OCI-LY3 (cell line): ENCODE measurements around the gene COL4A6.

Experiments
- CTCF ChIP-seq: fragments of 200-600, 300-600 bp; sonication (generic); IDR thresholded peaks from 2 replicates; pipeline ENCODE4 v1.5.1; 2014; ENCODE audit warnings: antibody characterized with exemption, low read length, low read depth
- EZH2phosphoT487 ChIP-seq: fragments of 200-600 bp; shearing (Covaris generic); IDR thresholded peaks from 2 replicates; pipeline ENCODE4 v1.6.1; 2018; ENCODE audit warnings: antibody characterized with exemption, mixed run types, low read depth

DNA sequence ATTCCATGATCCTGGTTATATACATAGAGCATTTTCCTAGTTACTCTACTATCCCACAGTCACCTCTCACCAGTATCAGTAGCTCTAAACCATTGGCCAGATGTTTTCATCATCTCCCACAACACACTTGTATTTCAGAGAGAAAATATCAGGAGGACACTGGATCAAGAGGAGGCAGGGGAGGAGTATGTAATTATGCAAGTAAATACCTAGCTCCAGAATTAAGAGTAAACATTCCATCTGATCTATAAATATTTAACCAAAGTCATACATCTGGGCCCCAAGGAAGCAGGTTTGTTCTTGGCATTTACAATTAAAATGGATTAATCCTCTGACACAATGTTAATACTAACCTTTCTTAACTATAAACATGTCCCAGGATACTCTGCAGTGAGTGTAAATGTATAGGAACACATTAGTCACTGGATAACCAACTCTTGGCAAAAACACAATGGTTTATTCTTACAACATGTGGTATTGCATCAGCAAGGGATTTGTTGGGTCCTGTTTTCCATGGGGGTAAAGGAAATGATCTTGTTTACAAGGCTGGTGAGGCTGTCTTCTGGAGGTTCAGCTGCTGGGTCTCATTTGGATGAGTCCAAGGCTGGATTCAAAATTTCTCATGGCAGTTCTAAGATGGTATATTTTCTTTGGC is 176.5 kb downstream of the COL4A6 start:
- TF ChIP-seq CTCF (no peak), EZH2phosphoT487 (no peak)
